PC-3 (cell line): ENCODE data around the gene PPM1G.

Experiments
- CTCF ChIP-seq: fragments of 300-600 bp; sonication (generic); conservative IDR thresholded peaks from 2 replicates; pipeline ENCODE4 v1.5.1; 2017; ENCODE audit warnings: antibody characterized with exemption, low read depth, mild to moderate bottlenecking, low read length
- EZH2phosphoT487 ChIP-seq: fragments of 300-600 bp; sonication (generic); IDR thresholded peaks from 2 replicates; pipeline ENCODE4 v1.6.1; 2018; ENCODE audit warnings: mild to moderate bottlenecking, antibody characterized with exemption, low read length, borderline replicate concordance

- TF ChIP-seq EZH2phosphoT487 = no peak
- no peak for TF ChIP-seq CTCF
These were observed 6.8 kb upstream of the PPM1G start for GRCh38 chr2:27416151-27416550.
